Stimulated activated CD8-positive, alpha-beta memory T cell treated with anti-CD3 and anti-CD28 coated beads, Interleukin-7, amount 100 ng/mL, for 4 hours (primary cell): ENCODE data around the gene MGMT.

Source experiments
- DNase-seq, 2 donors: peaks; one replicate each; pipeline ENCODE4 v3.0.0-alpha.2; 2020; ENCODE audit warnings: low read depth in 2 of 2

The MGMT gene

GRCh38 chr10:129586898-129587443 is 119.9 kb downstream of the MGMT start:
- no peak for DNase-seq

GRCh38 chr10:129589546-129589945 is 122.5 kb downstream of the MGMT start:
- no peak for DNase-seq

- no peak for DNase-seq
These were observed 126.9 kb downstream of the MGMT start for GRCh38 chr10:129593953-129594352.

- no peak for DNase-seq
These were observed 127.8 kb downstream of the MGMT start for GRCh38 chr10:129594811-129595210.

GRCh38 chr10:129598413-129598812 is 131.4 kb downstream of the MGMT start:
- no peak for DNase-seq

GRCh38 chr10:129599160-129599559 is 132.1 kb downstream of the MGMT start:
- DNase-seq = no peak

GRCh38 chr10:129601737-129602136 is 134.7 kb downstream of the MGMT start:
- no peak for DNase-seq

- DNase-seq = no peak
These were observed 136.0 kb downstream of the MGMT start for GRCh38 chr10:129602938-129603535.

- no peak for DNase-seq
These were observed 137.4 kb downstream of the MGMT start for GRCh38 chr10:129604333-129605032.

- no peak for DNase-seq
These were observed 138.4 kb downstream of the MGMT start for GRCh38 chr10:129605266-129605985.

GRCh38 chr10:129605986-129606518 is 139.0 kb downstream of the MGMT start:
- DNase-seq = no peak

- no peak for DNase-seq
These were observed 140.6 kb downstream of the MGMT start for GRCh38 chr10:129607607-129608109.

GRCh38 chr10:129608653-129609052 is 141.6 kb downstream of the MGMT start:
- no peak for DNase-seq

- DNase-seq = no peak
These were observed 142.5 kb downstream of the MGMT start for GRCh38 chr10:129609551-129609950.

- no peak for DNase-seq
These were observed 145.6 kb downstream of the MGMT start for GRCh38 chr10:129612481-129613109.

- DNase-seq = no peak
These were observed 146.4 kb downstream of the MGMT start for GRCh38 chr10:129613377-129613980.

- no peak for DNase-seq
These were observed 147.3 kb downstream of the MGMT start for GRCh38 chr10:129614341-129614740.

GRCh38 chr10:129615381-129615780 is 148.3 kb downstream of the MGMT start:
- DNase-seq = no peak

GRCh38 chr10:129615921-129616525 is 149.0 kb downstream of the MGMT start:
- no peak for DNase-seq

- DNase-seq = no peak
These were observed 150.7 kb downstream of the MGMT start for GRCh38 chr10:129617768-129618167.

- DNase-seq = no peak
These were observed 154.0 kb downstream of the MGMT start for GRCh38 chr10:129621062-129621461.
